UCSD-AML1 (cell line): ENCODE measurements around the gene CMBL.
"Not testable (repeated sequence)": the region's sequence is repeated elsewhere in the genome, so short reads cannot be mapped to it uniquely, and the experiment has no call there.

Experiments
- DNase-seq: peaks from one replicate; lab custom pipeline; 2025; ENCODE audit not compliant: unreplicated experiment; lab: John Stamatoyannopoulos, UW

CMBL gene

GRCh38 chr5:10307206-10308148 is at the start of gene CMBL:
Gene CMBL, minus strand, starts transcription at chr5:10307902. Its CDS starts 17,140 bp downstream, at chr5:10290762.
- DNase-seq, result no peak

DNA sequence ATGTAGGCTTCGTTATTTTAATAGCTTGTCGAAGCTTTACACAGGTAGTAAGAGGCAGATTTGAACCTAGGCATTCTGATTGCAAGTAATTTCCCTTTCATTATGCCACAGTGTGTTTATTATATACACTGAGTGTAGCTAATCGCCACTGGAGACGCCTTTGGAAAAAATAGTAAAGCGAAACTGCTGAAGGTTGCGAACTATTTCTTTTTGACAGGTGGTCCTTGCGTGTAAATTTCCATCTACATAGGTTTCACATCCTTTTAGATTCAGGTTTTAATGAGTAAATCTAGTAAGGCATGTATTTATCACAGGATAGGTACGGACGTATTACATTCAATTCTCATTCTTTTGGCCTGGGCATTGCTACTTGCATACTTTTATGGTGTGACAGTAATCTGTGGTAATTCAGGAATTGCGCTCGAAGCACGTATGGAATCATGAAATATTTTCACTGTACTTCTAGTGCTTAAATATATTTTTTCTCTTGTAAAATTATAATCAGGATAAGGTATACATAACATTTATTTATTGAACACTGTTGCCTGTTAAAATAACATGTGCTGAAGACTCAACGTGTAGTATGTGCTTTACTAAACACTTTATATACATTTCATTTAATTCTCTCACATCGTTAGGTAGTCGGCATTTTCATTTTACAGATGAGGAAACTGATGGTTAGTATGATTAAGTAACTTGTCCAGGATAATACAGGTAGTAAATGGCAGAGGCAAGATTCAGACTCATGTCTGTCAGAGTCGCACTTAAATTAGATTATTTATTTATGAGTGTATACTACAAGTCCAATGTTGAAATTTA is 47.6 kb upstream of the CMBL start:
- no peak for DNase-seq

- DNase-seq, result peak; percentile 65
These were observed 46.6 kb upstream of the CMBL start for GRCh38 chr5:10354048-10354872.

- DNase-seq, result peak; percentile 93
These were observed 45.7 kb upstream of the CMBL start, which contains the start of gene MARCHF6 for GRCh38 chr5:10353241-10354047. Gene MARCHF6, plus strand, starts transcription at chr5:10353695. Its CDS starts 204 bp downstream, at chr5:10353899.

DNA sequence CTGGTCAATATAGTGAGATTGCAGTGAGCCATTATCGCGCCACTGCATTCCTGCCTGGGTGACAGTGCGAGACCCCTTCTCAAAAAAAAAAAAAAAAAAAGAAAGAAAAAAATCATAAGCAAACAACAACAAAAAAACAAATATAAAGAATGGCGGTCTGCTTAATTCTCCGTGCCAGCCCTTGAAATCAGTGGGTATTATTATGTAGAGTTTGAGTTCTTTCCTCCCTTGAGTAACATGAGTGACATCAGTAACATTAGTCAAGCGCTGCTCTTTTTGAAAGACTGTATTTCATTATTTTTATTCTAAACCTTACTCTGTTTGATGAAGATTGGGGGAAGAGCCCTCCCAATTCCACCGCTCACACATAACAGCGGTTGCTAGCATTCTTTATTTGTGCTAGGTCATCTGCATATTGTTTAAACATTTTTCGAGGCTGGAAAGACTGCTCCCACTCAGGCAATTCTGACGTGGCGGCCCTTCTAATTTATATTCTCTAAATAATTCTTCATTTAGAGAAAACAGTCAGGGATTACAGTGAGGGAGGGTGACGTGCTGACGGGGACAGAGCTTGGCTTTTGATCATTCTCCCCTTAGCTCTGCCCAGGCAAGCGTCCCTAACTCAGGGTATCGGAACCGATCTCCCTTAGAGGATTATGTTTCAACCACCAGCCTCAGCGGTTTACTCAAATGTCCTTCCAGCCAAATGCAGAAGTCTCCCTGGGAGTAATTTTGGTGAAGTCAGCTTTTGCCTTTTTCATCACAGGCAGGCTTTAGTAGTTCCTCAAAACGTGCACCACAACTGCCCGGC is 44.9 kb upstream of the CMBL start:
- no peak for DNase-seq

DNA sequence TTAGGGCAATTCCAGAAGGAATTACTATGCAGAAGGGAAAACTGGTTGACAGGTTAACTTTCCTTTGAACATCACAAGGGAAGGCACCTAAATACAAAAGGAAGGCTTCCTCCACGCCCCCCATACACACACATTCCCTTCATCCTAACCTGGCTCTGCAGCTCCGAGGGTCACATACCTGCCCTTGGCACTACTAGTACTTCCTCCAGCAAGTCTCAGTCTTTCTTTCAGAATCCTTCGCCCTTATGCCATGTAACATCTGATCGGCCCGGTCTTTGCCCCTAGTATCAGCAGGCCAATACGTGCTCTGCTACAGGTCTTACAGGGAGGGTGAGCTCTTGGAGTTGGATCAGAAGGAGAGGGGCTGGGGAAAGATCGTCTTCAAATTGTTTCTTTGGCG is 44.2 kb upstream of the CMBL start:
- no peak for DNase-seq

GRCh38 chr5:10351199-10351905 is 43.6 kb upstream of the CMBL start:
- no peak for DNase-seq

DNA sequence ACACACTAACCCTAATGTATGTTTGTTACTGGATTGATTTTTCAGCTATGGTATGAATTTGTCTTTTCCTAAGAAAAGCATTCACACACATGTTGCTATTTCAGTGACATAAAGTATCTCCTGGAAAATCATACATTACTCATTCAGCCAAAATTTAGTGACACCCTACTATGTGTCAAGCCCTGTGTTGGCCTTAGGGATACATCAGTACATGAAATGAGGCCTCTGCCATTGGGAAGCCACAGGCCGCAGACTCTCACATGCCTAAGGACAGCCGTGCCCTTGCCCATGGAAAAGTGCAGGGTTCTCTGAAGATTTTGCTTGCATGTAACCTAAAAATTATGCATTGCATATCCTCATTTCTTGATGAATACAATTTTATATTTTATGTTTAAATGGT is 40.6 kb upstream of the CMBL start:
- DNase-seq, result no peak

DNA sequence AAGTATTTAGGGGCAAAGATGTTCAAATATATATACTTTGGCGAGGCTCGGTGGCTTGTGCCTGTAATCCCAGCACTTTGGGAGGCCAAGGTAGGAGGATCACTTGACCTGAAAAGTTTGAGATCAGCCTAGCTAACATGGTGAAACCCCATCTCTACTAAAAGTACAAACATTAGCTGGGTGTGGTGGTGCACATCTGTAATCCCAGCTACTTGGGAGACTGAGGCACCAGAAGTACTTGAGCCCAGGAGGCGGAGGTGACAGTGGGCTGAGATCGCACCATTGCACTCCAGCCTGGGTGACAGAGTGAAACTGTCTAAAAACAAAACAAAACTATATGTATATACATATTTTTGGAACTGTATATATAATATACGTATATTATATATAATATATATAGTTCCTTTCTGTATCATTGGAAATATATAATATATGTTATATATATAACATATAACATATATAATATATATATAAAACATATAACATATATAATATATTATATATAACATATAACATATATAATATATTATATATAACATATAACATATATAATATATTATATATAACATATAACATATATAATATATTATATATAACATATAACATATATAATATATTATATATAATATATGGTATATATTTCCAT is 36.9 kb upstream of the CMBL start:
- DNase-seq, result not testable (repeated sequence)

DNA sequence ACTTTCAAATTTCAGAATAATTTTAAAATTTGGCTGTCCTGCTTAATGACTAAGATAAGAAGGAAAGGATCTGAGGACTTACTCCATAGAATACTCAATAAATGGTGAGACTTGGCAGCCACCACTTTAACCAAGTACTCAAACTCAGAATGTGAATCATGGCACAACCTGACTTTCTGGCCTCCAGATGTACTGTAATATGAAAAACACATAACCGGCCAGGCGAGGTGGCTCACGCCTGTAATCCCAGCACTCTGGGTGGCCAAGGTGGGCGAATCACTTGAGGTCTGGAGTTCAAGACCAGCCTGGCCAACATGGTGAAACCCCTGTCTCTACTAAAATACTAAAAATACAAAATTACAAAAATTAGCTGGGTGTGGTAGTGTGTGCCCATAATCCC is 35.8 kb upstream of the CMBL start:
- no peak for DNase-seq

DNA sequence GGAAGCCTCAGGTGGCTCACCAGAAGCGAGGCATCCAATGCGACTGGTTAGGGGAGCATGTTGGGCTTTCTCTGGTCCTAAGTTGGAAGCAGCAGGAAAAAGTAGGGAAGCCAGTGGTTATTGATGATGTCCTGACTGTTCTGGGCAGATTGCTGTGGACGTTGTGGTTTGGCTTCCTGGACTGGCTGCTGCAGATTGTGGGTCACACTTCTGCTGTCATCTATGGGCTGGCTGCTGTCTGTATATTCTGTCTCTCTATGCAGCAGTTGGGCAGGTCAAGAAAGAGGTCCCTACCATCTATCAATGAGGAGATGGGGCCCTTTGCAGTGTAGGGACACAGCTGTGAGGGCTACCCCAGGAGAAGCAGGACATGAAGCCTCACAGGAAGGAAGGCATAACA is 32.3 kb upstream of the CMBL start:
- peak; percentile 37 for DNase-seq

GRCh38 chr5:10339058-10339811 is 31.5 kb upstream of the CMBL start:
- DNase-seq, result no peak

GRCh38 chr5:10338686-10339057 is 31.0 kb upstream of the CMBL start:
- DNase-seq, result no peak

DNA sequence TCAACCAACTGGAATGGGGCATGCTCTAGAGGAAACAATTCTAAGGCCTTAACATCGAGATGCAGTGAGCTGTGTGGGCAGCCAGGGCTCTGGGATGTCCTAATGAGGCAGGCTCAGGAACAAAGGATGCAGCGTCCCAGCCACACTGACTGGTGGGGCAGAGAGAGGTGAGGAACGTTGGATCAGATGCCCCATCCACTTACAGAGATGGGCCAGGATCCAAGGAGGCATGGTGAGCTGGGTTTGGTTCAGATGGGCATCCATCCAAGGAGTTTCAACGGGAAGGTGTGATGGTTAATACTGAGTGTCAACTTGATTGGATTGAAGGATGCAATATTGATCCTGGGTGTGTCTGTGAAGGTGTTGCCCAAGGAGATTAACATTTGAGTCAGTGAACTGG is 30.3 kb upstream of the CMBL start:
- no peak for DNase-seq

GRCh38 chr5:10337107-10337506 is 29.4 kb upstream of the CMBL start:
- no peak for DNase-seq

DNA sequence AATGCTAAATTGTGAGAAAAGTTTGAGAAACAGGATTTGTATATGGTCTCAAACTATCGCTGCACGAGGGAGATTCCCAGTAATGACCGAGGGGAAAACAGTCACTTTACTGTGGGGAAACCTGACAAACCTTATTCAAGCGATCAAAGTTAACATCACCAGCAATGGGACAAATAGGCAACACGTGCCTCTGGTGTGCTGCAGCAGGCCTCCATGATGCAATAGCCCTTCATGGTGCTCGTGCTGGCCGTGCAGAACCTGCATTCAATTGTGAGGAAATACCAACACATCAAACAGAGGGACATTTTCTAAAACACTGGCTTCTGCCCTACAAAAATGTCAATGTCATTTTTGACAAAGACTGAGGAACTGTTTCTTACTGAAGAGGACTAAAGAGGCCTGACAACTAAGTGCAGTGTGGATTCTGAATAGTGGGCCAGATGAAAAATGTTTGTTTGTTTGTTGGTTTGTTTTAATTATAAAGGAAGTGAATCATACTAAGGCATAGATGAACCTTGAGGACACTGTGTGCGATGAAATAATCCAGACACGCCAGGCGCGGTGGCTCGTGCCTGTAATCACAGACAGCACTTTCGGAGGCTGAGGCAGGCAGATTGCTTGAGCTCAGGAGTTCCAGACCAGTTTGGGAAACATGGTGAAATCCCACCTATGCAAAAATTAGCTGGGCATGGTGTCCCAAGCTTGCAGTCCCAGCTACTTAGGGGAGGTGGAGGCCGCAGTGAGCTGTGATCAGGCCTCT is 28.2 kb upstream of the CMBL start:
- DNase-seq, result no peak

GRCh38 chr5:10334831-10335230 is 27.1 kb upstream of the CMBL start:
- no peak for DNase-seq
